Peyer's patch (tissue), 4 donors: ENCODE results near the gene POC1A.

Source experiments
- CTCF ChIP-seq, 6 experiments: fragments of 450-650 bp in 4 of 6; fragments of 200-600 bp in 2 of 6; sonication (generic) in 1 of 6; IDR thresholded peaks; one replicate each; pipeline ENCODE4 v1.5.1; 2017 to 2019; ENCODE audit warnings: antibody characterized with exemption in 6 of 6, mild to moderate bottlenecking in 3 of 6, moderate library complexity in 1 of 6
- POLR2A ChIP-seq, 2 donors: fragments of 450-650 bp; IDR thresholded peaks; one replicate each; pipeline ENCODE4 v1.5.1; 2017; ENCODE audit warnings: antibody characterized with exemption in 2 of 2, mild to moderate bottlenecking in 2 of 2, moderate library complexity in 2 of 2

GRCh38 chr3:52038227-52038626, 116.0 kb downstream of the POC1A start:
- TF ChIP-seq CTCF (IDR thresholded peaks at IDR 0.05) (no peak), POLR2A (IDR thresholded peaks at IDR 0.05) (no peak)
